Osteocyte (in vitro differentiated cells): Measurements from ENCODE around the gene ZNF678. TPM values are rescaled to one million over a fixed set of nuclear protein-coding genes. Genes with fewer than 3 reads are reported as not detected.

ENCODE experiments used
- DNase-seq: peaks from one replicate; pipeline ENCODE4 v3.0.0; 2021; ENCODE audit warnings: mixed read lengths; ENCODE audit not compliant: unreplicated experiment; ENCODE audit errors: extremely low spot score
- H3K27ac Mint-ChIP-seq: one replicate; pipeline ENCODE4 v1.8.0; 2021; ENCODE audit warnings: mild to moderate bottlenecking, mixed read lengths; ENCODE audit not compliant: unreplicated experiment
- H3K27me3 Mint-ChIP-seq: one replicate; pipeline ENCODE4 v1.8.0; 2021; ENCODE audit warnings: mixed read lengths; ENCODE audit not compliant: unreplicated experiment
- H3K36me3 Mint-ChIP-seq: one replicate; pipeline ENCODE4 v1.8.0; 2021; ENCODE audit warnings: mixed read lengths; ENCODE audit not compliant: unreplicated experiment
- H3K4me1 Mint-ChIP-seq: one replicate; pipeline ENCODE4 v1.8.0; 2021; ENCODE audit warnings: mixed read lengths; ENCODE audit not compliant: unreplicated experiment
- H3K4me3 Mint-ChIP-seq: one replicate; pipeline ENCODE4 v1.8.0; 2021; ENCODE audit warnings: mild to moderate bottlenecking, moderate library complexity, mixed read lengths; ENCODE audit not compliant: unreplicated experiment
- H3K9me3 Mint-ChIP-seq: one replicate; pipeline ENCODE4 v1.8.0; 2021; ENCODE audit warnings: mixed read lengths; ENCODE audit not compliant: unreplicated experiment
- CTCF ChIP-seq: fragments of 200-600 bp; sonication (generic); IDR thresholded peaks from 2 replicates; pipeline ENCODE4 v1.5.0; 2021; ENCODE audit warnings: antibody characterized with exemption, mild to moderate bottlenecking, moderate library complexity
- total RNA-seq: library from RNA; stranded (reverse); gene quantifications from 2 replicates; pipeline ENCODE4 v1.2.1, GENCODE V29; 2021

Gene ZNF678
- total RNA-seq, 1 donor from 2014 or later: 6.9 TPM

GRCh38 chr1:227543283-227544066 lies 19.9 kb upstream of the ZNF678 start:
- no peaks in the 10 kb centered on the region for H3K36me3 Mint-ChIP-seq
- H3K4me3 Mint-ChIP-seq: peak overlapping the region; percentile 64
- no peaks in the 10 kb centered on the region for H3K9me3 Mint-ChIP-seq
- H3K27ac Mint-ChIP-seq: peak overlapping the region; percentile 63
- DNase-seq: no peak
- no peak for TF ChIP-seq CTCF
- H3K4me1 Mint-ChIP-seq: peaks cover 6% of the 10 kb centered on the region
- H3K27me3 Mint-ChIP-seq: no peaks in the 10 kb centered on the region

DNA sequence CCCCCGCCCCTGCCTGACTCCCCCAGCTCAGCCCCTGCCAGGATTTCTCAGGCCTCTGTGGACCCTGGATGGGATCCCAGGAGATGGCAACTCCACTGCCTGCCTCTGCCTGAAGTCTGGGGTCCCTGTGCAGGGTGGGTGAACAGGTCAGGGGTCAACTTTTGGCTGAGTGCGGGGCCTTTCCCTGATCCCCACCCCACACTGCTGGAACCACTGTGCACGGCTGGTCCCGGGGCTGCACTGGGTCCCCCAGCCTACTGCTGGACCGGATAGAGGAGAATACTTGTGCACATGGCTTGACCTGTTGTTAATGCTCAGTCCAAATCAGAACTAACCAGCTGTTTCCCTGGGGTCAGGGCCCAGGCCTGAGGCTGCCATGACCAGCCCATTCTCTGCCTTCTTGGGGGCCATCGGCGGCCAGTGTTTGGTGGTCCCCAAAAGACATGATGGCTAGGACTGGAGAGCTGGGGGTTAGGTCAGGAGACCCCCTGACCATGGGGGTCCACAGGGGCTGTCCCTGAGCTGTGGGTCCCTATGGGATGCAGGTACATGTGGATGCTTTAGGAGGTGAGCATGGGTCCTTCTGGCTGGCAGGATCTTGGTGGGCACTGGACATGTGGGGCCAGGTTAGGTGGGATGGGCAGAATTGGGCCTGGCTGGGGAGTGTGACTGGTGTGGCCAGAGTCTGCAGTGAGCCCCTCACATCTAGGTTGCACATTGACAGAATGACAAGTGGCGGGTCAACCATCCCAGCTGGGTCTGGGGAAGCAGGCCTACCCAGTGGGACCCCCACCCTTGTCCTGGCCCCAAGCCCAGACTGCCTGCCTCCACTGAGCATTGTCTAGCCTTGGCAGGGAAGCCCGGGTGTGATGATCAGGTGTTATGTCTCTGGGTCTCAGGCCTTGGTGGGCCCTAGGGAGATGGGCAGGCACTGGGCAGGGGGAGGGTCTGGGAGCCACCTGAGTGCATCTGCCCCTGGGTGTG lies 19.0 kb upstream of the ZNF678 start:
- peaks cover 6% of the 10 kb centered on the region for H3K4me1 Mint-ChIP-seq
- no peak for TF ChIP-seq CTCF
- peak; percentile 82 for DNase-seq
- H3K4me3 Mint-ChIP-seq: no peak overlapping the region
- no peaks in the 10 kb centered on the region for H3K9me3 Mint-ChIP-seq
- H3K27me3 Mint-ChIP-seq: peaks cover 3% of the 10 kb centered on the region
- no peaks in the 10 kb centered on the region for H3K36me3 Mint-ChIP-seq
- H3K27ac Mint-ChIP-seq: no peak overlapping the region

DNA sequence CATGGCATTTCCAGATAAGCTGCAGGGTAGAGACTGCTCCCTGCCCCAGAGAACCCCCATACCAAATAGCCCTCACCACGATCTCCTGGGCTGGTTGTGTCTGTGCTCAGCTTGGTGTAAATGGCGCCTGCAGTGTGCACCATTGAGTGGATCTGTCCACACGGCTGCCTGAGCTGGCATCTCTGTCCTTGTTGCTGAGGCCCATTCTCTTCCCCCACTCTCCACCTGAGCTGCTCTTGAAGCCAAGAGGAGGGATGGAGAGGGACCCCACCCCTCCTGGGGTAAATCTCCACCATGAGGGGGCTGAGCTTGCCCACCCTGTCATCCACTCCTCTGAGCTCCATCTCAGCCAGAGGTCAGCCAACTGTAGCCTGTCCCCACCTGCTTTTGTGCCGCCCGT lies 18.0 kb upstream of the ZNF678 start:
- Mint-ChIP-seq H3K4me3 (no peak overlapping the region), H3K27ac (no peak overlapping the region)

DNA sequence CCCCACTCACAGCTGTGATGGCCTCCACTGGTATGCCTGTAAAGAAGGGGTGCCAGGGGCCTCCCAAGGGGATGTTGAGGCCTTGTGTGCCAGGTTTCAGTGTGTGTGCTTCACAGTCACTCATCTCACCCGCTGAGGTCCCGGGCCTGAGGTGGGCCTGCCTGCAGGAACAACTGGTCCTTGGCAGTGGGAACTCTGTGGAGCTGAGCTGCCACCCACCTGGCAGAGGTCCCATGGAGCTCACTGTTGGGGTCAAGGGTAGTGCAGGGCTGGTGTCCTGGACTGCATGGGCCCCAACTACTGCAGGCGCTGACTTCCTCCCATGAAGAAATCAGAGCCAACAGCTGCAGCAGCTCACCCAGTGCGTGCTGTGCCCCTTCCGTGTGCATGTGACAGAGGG lies 17.3 kb upstream of the ZNF678 start:
- peaks cover 6% of the 10 kb centered on the region for H3K4me1 Mint-ChIP-seq
- no peak for TF ChIP-seq CTCF
- peaks cover 4% of the 10 kb centered on the region for H3K9me3 Mint-ChIP-seq
- no peaks in the 10 kb centered on the region for H3K36me3 Mint-ChIP-seq
- H3K4me3 Mint-ChIP-seq: no peak overlapping the region
- no peak for DNase-seq
- H3K27ac Mint-ChIP-seq: no peak overlapping the region
- H3K27me3 Mint-ChIP-seq: peaks cover 3% of the 10 kb centered on the region

More for the DNA sequence above, 18.0 kb upstream of the ZNF678 start:
- DNase-seq: no peak
- TF ChIP-seq CTCF: no peak
- peaks cover 3% of the 10 kb centered on the region for H3K27me3 Mint-ChIP-seq
- H3K4me1 Mint-ChIP-seq: peaks cover 6% of the 10 kb centered on the region
- H3K36me3 Mint-ChIP-seq: no peaks in the 10 kb centered on the region
- H3K9me3 Mint-ChIP-seq: no peaks in the 10 kb centered on the region
